Esophagus muscularis mucosa (tissue), 4 donors: ENCODE measurements around the gene CD55. TPM values are rescaled to one million over a fixed set of nuclear protein-coding genes. Genes with fewer than 3 reads are reported as not detected.

ENCODE experiments used
- DNase-seq: peaks from one replicate; pipeline ENCODE4 v3.0.0-alpha.2; 2017; ENCODE audit errors: extremely low spot score
- H3K27ac ChIP-seq, 4 donors: fragments of 200-600 bp; sonication (generic); replicated peaks in 1 of 4; 1 replicate in 3 of 4; 2 replicates in 1 of 4; pipeline ENCODE4 v1.5.1; 2016 to 2019; ENCODE audit warnings: mild to moderate bottlenecking in 1 of 4
- H3K27me3 ChIP-seq, 4 donors: fragments of 200-600 bp; sonication (generic); one replicate each; pipeline versions ENCODE4 v1.5.1 to v1.6.0; 2016 to 2019
- H3K36me3 ChIP-seq, 4 donors: fragments of 200-600 bp; sonication (generic); one replicate each; pipeline ENCODE4 v1.5.1; 2016 to 2019
- H3K4me1 ChIP-seq, 4 donors: fragments of 200-600 bp; sonication (generic); one replicate each; pipeline ENCODE4 v1.5.1; 2016 to 2019
- H3K4me3 ChIP-seq, 4 donors: fragments of 200-600 bp; sonication (generic); 1 replicate in 2 of 4; 2 replicates in 2 of 4; pipeline ENCODE4 v1.5.1; 2016 to 2019; ENCODE audit warnings: mild to moderate bottlenecking in 4 of 4, moderate library complexity in 1 of 4
- H3K9me3 ChIP-seq, 4 donors: fragments of 200-600 bp; sonication (generic); 1 replicate in 3 of 4; 2 replicates in 1 of 4; pipeline ENCODE4 v1.5.1; 2016 to 2019
- CTCF ChIP-seq, 3 experiments: fragments of 200-600 bp in 2 of 3; fragments of 450-650 bp in 1 of 3; sonication (generic) in 2 of 3; IDR thresholded peaks; one replicate each; pipeline ENCODE4 v1.5.1; 2017 to 2019; ENCODE audit warnings: antibody characterized with exemption in 3 of 3, mild to moderate bottlenecking in 2 of 3, moderate library complexity in 1 of 3
- EP300 ChIP-seq: sonication (generic); formaldehyde crosslinking; IDR thresholded peaks from one replicate; pipeline ENCODE4 v1.6.1; 2017; ENCODE audit warnings: antibody characterized with exemption
- POLR2A ChIP-seq: fragments of 450-650 bp; IDR thresholded peaks from one replicate; pipeline ENCODE4 v1.6.1; 2017; ENCODE audit warnings: antibody characterized with exemption, moderate library complexity, mild to moderate bottlenecking, low read depth
- POLR2AphosphoS5 ChIP-seq, 2 donors: sonication (generic); formaldehyde crosslinking; IDR thresholded peaks; one replicate each; pipeline ENCODE4 v1.6.1; 2017; ENCODE audit warnings: antibody characterized with exemption in 2 of 2
- WGBS: methylation state at CpG from one replicate; pipeline ENCODE4 v1.1.5; 2018; 5-methylcytosine and 5-hydroxymethylcytosine counted together
- intact Hi-C: fragments of 100-400 bp; cut with DNase I; formaldehyde crosslinking; loops from one replicate; pipeline ENCODE4 v1.15.1; 2023
- total RNA-seq, 4 donors: library from RNA; depleted of rRNA; stranded (reverse); fragments of >200 nt; gene quantifications; one replicate each; pipeline versions ENCODE4 v1.1.0 to v1.2.1, GENCODE V29; 2016

The CD55 gene
- total RNA-seq, 4 donors from 2014 or later = 27.8 to 77.0 (median 47.4) TPM

DNA sequence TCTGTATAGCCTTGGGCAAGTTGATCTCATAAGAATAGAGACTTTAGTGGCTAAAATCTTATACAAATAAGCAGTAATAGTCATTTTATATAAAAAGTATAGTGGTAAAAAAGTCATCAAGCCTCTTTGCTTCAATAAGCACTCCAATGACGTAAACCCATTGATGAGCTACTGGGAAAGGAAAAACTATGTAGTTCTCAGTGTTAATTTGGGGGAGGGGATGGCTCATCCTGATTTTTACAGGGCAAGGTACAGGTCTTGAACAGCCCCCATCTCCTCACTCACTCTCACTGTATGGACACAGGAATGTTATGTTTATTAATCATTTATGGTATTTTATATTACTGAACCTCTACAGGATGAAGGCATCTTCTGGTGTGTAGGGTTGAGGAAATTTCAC lies 38.1 kb upstream of the CD55 start:
- intact Hi-C loops = no loop called here
- Histone ChIP-seq H3K36me3 (no peaks in the 10 kb centered on the region), H3K27me3 (no peaks in the 10 kb centered on the region), H3K27ac (no peak overlapping the region), H3K9me3 (no peaks in the 10 kb centered on the region), H3K4me3 (no peak overlapping the region), H3K4me1 (peaks cover 4 to 36% (median 23%) of the 10 kb centered on the region in 4 donors)
- 100% methylated on average over 1 of the region's 1 CpG for WGBS
- DNase-seq = no peak
- TF ChIP-seq POLR2AphosphoS5 (IDR thresholded peaks at IDR 0.05) (no peak), CTCF (IDR thresholded peaks at IDR 0.05) (no peak), EP300 (no peak), POLR2A (no peak)

DNA sequence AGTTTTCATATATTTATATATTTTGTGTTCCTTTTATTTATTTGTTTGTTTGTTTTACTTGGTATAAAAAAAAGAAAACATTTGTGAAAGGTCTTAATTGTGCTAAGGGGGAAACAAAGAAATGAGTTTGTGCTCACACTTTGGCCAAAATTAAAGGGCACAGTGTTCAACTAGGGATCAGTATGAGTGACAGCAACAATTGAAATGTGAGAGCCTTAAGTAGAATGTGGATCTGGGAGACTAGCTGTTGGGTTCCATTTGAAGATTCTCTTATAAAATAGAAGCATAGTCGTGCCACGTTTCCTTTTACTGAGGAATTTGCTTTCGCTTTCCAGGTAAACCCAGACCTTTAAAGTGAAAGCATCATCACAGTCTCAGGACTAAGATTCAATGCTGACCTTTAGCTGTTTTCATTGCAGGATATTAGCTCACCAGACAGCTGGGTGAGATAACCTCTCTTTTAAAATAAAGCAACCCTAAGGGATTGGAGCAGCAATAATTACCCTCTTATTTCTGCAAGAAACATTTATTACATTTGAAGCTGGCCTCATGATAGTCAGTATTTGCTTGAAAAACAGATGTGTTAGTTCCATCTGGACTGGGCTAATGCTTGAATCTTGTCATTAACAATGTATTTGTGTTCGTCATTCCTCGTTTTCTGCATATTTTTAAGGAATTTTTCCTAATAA lies 37.1 kb upstream of the CD55 start:
- peaks cover 7 to 41% (median 27%) of the 10 kb centered on the region in 4 donors for H3K4me1 ChIP-seq
- WGBS = 68% methylated on average over 5 of the region's 5 CpGs
- no peaks in the 10 kb centered on the region for H3K36me3 ChIP-seq
- H3K27ac ChIP-seq = no peak overlapping the region
- H3K4me3 ChIP-seq = no peak overlapping the region
- no peak for TF ChIP-seq CTCF (IDR thresholded peaks at IDR 0.05)
- no peak for TF ChIP-seq POLR2AphosphoS5 (IDR thresholded peaks at IDR 0.05)
- TF ChIP-seq EP300 = no peak
- no peak for TF ChIP-seq POLR2A
- H3K27me3 ChIP-seq = no peaks in the 10 kb centered on the region
- no peak for DNase-seq
- intact Hi-C loops = no loop called here
- no peaks in the 10 kb centered on the region for H3K9me3 ChIP-seq

GRCh38 chr1:207286786-207287468 lies 34.6 kb upstream of the CD55 start:
- Histone ChIP-seq H3K27ac (no peak overlapping the region), H3K36me3 (no peaks in the 10 kb centered on the region), H3K9me3 (no peaks in the 10 kb centered on the region), H3K4me3 (no peak overlapping the region), H3K4me1 (peaks cover 7 to 41% (median 25%) of the 10 kb centered on the region in 4 donors), H3K27me3 (no peaks in the 10 kb centered on the region)
- no peak for DNase-seq
- intact Hi-C loops = no loop called here
- 45% methylated on average over 2 of the region's 2 CpGs for WGBS
- no peak for TF ChIP-seq CTCF (IDR thresholded peaks at IDR 0.05)
- no peak for TF ChIP-seq EP300
- no peak for TF ChIP-seq POLR2AphosphoS5 (IDR thresholded peaks at IDR 0.05)
- no peak for TF ChIP-seq POLR2A

DNA sequence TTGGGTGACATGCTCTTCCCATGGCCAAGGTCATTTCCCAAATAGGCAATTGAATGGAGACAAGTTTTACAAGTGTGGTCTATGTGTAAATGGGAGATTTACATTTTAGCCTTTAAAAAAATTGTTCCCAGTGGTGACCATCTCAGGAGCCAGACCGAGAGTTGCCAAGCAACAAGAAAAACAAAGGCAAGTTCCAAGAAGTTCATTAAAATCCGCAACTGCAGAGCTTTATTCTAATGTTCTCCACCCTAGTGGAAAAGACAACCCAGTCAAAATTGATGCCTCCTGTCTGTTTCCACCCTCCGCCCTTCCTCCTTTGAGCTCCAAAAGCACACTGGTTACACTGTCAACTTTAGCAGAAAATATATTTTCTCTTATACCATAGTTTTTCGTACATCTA lies 33.2 kb upstream of the CD55 start:
- Histone ChIP-seq H3K27me3 (no peaks in the 10 kb centered on the region), H3K36me3 (no peaks in the 10 kb centered on the region), H3K9me3 (no peaks in the 10 kb centered on the region), H3K27ac (no peak overlapping the region), H3K4me3 (no peak overlapping the region), H3K4me1 (peaks cover 4 to 30% (median 24%) of the 10 kb centered on the region in 4 donors)
- WGBS = 35% methylated on average over 4 of the region's 4 CpGs
- no peak for DNase-seq
- TF ChIP-seq POLR2AphosphoS5 (IDR thresholded peaks at IDR 0.05) (no peak), CTCF (IDR thresholded peaks at IDR 0.05) (no peak), EP300 (no peak), POLR2A (no peak)
- intact Hi-C loops = no loop called here
